Stimulated activated naive CD8-positive, alpha-beta T cell treated with anti-CD3 and anti-CD28 coated beads, Interleukin-15, Interleukin-2, amounts not matched to agents 100 U/mL and 50 U/mL, for 24 hours (primary cell): Measurements from ENCODE around the gene TSPAN10.

ENCODE experiments used
- ATAC-seq: fragments of 150-1000 bp; cut with Tn5 transposase; one replicate; pipeline ENCODE4 v1.10.0; 2021
- DNase-seq: peaks from one replicate; pipeline ENCODE4 v3.0.0; 2021

TSPAN10 gene

DNA sequence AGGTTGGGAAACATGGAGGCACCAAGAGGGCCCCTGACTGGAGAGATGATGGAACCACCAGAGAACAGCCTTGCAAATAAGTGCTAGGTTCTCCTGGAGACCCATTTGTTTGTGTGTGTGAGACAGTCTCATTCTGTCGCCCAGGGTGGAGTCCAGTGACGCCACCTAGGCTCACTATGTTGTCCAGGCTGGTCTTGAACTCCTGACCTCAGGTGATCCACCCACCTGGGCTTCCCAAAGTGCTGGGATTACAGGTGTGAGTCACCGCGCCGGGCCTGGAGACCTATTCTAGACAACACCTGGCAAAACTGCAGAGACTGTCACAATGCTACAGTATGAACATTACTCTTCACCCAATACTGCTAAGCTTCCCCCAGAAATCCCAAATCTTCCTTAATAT, 1.6 kb upstream of the TSPAN10 start:
- ATAC-seq (no peak), DNase-seq (no peak)

DNA sequence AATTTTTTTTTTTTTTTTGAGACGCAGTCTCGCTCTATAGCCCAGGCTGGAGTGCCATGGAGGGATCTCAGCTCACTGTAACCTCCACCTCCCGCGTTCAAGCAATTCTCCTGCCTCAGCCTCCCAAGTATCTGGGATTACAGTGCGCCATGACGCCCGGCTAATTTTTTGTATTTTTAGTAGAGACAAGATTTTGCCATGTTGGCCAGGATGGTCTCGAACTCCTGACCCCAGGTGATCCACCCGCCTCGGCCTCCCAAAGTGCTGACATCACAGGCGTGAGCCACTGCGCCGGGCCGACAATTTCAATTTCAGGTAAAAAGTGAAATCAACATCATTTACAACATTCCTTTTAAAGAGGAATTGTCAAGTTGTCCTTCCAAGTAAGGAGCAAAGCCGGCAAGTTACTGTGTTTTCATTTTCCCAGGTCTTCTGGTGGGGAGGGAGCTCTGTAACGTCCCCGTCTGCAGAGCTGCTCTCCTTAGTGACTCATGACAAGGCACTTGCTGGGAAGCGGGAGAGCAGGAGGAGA, 957 bp upstream of the TSPAN10 start:
- DNase-seq (no peak), ATAC-seq (no peak)

DNA sequence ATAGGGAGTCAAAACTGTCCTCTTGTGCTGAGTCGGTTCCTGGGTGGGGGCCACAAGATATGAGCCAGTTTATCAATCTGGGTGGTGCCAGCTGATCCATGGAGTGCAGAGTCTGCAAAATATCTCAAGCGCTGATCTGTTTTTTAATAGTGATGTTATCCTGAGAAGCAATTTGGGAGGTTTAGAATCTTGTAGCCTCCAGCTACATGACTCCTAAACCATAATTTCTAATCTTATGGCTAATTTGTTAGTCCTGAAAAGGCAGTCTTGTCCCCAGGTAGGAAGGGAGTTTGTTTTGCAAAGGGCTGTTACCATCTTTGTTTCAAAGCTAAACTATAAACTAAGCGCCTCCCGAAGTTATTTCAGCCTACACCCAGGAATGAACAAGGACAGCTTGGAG, 1.7 kb downstream of the TSPAN10 start:
- ATAC-seq (no peak), DNase-seq (no peak)

DNA sequence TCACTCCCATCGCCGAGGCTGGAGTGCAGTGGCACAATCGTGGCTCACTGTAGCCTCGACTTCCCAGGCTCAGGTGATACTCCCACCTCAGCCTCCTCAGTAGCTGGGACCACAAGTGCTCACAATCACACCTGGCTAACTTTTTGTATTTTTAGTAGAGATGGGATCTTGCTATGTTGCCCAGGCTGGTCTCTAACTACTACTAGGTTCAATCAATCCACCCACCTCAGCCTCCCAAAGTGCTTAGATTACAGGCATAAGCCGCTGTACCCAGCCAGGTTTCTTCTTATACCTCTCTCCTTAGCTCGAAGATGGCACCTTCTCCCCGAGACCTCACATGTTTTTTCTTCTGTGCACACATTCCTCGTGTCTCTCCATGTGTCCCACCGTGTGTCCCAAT, 3.0 kb downstream of the TSPAN10 start:
- DNase-seq (no peak), ATAC-seq (no peak)

DNA sequence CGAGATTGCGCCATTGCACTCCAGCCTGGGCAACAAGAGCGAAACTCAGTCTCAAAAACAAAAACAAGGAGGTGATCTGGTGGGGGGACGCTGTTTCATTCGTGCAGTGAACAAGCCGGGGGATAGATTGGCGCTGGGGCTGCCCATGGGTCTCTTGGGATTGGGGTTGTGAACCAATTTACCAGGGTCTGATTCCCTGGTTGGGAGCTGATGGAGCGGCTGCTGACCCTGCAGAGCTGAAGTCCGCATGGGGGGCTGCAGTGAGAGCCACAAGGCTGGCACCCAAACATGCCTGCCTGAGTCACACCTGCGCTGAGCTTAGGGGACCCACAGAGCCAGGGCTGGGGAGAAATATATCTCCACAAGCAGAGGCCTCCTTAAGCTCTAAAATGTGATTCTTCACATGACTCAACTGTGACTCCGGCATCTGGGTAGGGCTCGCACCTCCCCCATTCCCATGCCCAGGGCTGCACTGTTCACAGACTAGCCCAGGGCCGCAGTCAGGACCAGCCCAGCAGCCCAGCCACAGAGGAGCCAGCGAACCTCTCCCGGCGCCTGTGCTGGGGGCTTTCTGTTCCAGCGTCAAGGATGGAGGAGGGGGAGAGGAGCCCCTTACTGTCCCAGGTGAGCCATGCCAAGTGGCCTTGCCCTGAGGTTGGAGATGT, 5.0 kb downstream of the TSPAN10 start:
- DNase-seq, result no peak

DNA sequence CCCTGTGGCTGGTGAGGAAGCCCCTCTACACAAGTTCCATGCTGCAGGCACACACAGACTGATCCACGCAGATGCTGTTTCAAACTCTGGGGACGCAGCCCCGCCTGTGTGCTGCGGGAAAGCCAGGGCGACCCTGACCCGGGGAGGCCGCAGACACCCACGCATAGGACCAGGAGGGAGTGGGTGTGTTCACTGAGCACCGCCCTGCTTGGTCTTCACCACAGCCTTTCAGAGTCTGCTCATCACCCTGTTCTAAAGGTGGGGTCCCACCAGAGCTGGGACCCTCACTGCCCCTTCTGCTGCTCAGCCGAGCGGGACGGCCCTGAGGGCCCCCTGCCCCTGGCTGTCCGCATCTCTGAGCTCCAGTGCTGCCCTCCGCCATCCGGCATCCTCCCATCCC, 7.5 kb downstream of the TSPAN10 start:
- DNase-seq (no peak), ATAC-seq (no peak)

More for the DNA sequence above, 5.0 kb downstream of the TSPAN10 start:
- ATAC-seq, result no peak

DNA sequence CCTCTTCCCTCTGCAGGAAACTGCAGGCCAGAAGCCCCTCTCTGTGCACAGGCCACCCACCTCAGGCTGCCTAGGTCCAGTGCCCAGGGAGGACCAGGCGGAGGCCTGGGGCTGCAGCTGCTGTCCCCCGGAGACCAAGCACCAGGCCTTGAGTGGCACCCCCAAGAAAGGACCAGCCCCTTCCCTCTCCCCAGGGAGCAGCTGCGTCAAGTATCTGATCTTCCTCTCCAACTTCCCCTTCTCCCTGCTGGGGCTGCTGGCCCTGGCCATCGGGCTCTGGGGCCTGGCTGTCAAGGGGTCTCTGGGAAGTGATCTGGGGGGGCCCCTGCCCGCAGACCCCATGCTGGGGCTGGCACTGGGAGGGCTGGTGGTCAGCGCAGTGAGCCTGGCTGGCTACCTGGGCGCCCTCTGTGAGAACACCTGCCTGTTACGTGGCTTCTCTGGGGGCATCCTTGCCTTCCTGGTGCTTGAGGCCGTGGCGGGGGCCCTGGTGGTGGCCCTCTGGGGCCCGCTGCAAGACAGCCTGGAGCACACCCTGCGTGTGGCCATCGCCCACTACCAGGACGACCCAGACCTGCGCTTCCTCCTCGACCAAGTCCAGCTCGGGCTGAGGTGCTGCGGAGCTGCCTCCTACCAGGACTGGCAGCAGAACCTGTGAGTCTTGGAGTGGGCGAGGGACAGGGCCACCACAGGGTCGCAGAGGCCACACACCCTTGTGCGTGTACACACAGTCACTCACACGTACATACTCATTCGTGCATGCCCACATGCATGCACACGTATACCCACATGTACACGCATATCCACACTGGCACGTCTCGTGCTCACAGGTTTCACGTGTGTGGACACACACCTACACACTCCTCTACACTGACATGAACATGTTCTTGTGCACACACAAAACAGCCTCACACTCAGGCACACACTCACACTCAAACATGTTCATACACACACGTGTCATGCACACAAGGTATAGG, 8.3 kb downstream of the TSPAN10 start:
- DNase-seq (no peak), ATAC-seq (no peak)

DNA sequence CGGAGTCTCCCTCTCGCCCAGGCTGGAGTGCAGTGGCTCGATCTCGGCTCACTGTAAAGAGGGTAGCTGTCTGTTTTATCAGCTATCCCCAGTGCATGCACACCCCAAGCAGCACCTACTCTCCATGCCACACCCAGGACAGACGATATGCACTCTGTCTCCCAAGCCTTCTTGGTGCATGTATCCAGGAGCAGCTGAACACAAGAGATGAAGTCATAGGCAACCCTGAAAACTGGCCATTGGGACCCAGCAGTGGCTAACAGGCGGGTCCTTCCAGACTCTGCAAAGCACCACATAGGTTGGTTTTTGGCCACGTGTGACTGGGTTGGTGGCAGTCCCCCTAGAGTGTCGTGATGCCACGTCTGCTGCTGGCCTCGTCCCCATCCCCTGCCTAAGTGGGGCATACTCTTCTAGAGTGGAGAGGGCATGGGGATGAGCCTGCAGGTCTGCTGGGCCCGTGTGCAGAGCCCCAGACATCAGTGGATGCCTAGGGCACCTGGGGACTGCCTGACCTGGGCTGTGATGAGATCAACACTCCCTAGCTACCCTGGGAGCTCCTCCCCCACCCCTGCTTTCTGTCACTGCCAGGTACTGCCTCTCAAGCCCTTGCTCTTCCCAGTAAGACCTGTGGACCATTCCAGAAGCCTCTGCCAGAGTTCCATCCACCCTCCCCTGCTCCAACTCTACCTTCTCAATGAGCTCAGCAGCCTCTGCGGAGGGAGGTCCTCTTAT, 10.0 kb downstream of the TSPAN10 start:
- ATAC-seq (no peak), DNase-seq (no peak)

DNA sequence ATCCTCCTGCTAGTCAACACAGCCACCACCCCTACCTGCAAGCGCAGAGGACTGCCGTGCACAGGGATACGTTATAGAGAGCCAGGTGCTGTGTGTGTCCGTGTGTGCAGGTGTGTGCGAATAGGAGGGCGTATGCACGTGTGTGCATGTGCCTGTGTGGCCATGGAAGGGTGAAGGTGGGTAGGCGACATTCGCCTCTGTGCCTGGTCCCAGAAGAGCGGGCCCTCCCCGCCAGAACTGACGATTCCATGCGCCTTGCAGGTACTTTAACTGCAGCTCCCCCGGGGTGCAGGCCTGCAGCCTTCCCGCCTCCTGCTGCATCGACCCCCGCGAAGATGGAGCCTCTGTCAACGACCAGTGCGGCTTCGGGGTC, 10.6 kb downstream of the TSPAN10 start:
- no peak for ATAC-seq
- DNase-seq, result no peak

DNA sequence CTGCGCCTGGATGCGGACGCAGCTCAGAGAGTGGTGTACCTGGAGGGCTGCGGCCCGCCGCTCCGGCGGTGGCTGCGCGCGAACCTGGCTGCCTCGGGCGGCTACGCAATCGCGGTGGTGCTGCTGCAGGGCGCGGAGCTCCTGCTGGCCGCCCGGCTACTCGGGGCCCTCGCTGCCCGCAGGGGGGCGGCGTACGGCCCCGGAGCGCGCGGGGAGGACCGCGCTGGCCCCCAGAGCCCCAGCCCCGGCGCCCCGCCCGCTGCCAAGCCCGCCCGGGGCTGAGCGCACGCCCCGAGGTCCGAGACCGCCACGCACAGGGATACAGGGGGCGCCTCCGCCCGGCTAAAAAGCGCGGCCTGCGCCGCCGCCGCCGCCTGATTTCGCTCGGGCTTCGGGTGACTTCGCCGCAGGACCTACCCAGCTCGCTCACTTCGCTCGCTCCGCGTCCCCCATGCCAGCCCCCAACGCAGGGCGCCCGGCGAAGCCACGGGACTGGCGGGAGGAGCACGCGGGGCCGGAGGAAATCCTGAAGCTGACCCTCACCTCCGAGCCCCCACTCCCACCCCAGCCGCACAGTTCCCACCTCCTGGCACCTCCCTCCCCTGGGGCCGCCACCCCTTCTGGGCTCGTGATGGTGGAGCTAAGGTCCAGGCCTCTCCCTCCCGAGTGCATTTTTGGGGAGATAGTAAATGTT, 11.2 kb downstream of the TSPAN10 start:
- no peak for ATAC-seq

DNA sequence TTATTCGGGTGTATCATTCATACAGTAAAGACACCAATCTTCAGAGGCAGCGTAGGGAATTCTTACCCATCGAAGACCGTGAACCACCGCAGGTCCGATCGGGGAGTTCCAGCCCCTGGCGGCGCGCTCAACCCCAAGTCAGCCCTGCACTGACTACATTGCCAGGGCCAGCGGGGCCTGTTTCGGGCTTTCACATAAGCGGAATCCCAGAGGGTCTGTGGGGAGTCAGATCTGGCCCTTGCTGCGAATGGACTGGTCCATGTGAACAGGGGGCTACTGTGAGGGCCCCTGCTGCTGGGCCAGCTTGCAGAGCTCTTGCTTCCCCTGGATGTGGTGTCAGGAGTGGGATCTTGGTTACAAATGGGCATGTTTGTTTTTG, 11.7 kb downstream of the TSPAN10 start:
- no peak for ATAC-seq
- DNase-seq, result no peak

More for the DNA sequence above, 11.2 kb downstream of the TSPAN10 start:
- no peak for DNase-seq

DNA sequence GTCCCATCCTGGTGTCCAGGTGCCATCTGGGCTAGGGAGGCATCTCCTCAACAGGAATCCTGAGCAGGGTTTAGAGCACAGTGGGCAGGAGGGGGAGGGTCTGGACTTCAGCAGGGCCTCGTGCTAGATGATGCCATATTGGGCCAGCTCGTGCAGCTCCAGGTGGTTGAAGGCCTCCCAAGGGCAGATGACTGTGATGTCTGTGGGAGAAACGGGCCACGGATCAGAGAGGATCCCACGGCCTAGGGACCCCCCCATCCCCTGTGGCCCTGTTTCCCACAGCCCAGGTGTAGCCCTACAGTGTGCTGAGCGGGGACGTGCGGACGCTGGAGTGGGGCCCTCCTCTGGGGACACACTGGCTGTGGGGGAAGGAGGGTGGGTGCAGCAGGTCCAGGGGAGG, 14.0 kb downstream of the TSPAN10 start:
- no peak for DNase-seq
- ATAC-seq, result no peak

DNA sequence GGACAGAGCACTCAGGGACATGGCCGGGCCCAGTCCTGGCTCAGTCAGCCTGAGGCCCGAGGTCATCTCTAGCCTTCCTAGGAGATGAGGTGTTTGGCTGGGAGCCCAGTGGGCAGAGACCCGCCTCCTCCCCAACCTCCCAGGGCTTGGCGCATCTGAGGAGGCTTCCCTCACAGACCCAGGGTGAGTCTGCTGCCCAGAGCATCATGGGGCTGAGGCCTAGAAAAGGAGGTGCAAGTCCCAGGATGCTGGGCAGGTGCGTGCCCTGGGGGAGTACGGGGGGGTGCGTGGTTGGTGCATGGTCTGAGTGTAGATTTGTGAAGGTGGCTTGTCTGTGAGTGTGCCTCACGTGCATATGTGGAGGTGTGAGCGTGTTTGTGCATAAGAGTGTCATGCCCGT, 14.7 kb downstream of the TSPAN10 start:
- no peak for DNase-seq
- ATAC-seq, result no peak

DNA sequence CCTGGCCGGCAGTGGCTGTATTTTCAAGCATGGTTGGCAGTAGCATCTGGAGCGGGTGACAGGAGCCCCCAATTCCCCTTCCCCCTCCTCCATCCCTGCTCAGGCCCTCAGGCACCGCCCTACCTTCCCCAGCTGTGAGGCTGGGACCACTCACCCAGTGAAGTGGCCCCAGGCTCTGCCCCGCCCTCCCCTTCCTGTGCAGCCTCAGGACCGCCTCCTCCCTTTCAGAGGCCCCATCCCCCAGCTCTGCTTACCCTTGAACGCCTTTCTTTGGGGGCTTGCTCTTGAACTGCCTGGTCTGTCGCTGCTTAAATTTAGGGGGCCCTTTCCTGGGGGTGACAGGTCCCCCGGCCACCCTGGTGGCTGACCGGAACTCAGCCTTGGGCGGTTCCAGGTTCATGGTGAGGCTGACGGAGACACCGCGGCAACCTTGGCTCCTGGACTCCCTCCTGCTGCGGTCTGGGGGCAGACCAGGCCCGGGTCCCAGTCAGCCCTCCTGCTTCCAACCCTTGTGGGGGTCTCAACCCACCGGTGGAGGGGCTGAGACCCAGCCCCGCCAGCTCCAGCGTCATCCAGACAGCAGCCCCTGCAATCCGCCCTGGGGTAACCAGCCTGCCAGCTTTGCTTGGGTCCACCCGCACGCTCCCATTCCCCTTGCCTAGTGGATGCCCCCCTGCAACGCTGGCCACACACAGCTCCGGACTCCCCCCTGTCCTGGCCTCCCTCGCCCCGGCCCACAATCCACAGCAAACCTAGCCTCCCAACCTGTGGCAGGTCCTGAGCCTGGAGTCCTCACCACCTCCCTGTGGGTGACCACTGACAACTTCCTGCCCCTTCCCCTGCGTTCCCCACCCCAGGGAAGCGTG, 16.1 kb downstream of the TSPAN10 start:
- ATAC-seq, result peak; percentile 47
- DNase-seq, result peak; percentile 40

DNA sequence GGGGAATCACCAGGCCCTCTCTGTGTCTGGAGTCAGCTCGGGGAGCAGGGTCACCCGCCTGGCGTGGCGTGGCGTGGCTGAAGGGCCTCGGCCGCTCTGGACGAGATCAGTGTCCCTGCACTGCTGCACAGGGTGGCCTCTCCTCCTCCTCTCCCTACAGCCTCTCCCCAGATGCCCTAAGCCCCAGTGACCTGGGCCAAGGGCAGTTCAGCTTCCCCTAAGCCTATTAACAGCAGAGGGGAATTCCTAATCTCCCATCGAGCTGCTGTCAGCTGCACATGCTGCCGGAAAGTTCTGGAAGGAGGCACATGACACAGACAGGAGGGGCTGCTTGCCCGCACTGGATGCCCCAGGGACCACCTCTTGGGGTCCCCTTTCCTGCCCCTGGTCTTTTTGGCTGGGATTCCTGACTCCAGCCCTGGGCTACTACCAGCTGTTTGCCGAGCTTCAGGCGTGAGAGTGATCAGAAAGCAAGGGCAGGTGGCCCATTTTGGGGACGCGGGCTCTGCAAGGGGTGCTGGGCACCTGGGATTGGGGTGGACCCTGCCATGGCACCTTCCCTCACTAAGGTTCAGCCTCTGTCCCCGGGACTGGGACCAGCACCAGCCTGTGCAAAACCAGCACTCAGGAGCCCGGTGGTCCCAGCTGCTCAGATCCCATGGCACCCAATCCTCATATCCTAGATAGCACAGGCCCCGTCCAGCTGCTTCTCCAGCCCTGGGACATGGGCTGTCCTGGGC, 18.6 kb downstream of the TSPAN10 start:
- DNase-seq, result no peak
- ATAC-seq, result no peak

DNA sequence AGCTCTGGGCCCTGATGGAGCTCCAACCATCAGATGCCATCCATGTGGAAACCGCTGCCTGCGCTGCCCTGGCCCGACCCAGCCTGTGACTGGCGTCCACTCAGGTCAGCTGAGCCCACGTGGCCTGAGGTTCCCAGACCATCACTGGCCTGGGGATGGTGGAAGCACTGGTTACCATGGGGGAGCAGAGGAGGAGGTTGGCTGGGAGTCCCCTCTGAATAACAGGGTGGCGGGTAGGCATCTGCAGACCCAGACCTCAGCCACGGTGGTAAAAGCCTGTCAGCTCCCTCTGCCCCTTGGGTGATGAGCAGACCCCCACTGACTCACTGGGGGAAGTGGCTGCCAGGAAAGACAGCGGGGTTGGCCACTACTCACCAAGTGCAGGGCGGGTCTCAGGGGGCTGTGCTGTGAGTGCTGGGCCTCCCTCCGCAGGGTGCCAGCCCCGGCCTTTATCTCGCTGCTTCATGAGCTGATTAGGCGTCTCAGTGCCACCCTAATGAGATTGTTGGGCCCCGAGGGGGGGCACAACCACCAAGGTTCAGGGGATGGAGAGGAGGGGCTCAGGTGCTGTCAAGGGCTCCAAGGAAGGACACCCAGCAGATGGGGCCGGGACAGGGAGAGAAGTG, 19.2 kb downstream of the TSPAN10 start, which contains the start of gene PDE6G:
Gene PDE6G (minus strand): TSS at position 425 of the 626 bp plus-strand sequence. CDS start 3,237 bp downstream, outside the sequence.
- ATAC-seq, result no peak

DNA sequence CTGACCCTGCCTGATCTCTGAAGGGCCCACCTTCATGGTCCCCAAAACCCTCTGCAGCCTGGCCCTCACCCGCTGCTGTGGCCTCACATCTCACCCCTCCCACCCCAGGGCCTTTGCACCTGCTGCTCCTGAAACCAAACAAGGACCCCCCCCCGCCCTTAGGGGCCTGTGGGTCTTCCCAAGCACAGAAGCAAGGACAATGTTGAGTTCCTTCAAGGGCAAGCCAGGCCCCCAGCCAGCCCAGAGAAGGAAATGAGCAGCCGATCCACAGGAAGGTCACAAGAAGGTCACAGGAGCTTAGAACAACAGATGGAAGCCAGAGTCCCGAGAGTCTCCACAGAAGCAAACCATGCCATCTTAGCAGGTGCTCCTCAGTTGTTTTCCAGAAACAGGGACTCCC, 19.8 kb downstream of the TSPAN10 start:
- no peak for DNase-seq
- no peak for ATAC-seq

More for the DNA sequence above, 19.2 kb downstream of the TSPAN10 start, which contains the start of gene PDE6G:
- no peak for DNase-seq

DNA sequence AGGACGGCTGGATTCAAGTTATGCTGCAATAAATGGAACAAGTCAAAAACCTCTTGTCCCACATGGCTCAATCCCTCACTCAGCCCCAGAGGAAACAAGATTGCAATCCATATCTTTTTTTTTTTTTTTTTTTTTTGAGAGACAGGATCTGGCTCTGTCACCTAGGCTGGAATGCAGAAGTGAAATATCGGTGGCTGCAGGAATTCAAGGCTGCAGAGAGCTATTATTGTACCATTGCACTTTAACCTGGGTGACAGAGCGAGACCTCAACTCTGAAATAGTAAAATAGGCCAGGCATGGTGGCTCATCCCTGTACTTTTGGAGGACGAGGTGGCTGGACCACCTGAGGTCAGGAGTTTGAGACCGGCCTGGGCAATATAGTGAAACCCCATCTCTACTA, 22.0 kb downstream of the TSPAN10 start:
- no peak for DNase-seq
- ATAC-seq, result no peak

DNA sequence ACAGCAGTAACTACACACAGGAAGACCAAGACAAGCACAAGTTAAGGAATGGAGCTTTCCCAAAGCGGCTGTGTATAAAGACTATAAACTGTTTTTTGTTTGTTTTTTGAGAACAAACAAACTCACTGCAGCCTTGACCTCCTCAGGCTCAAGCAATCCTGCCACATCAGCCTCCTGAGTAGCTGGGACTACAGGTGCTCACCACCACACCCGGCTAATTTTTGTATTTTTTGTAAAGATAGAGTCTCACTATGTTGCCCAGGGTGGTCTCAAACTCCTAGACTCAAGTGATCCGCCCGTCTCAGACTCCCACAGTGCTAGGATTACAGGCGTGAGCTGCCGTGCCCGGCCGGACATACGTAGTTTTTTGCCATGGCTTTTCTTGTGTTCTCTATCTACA, 23.4 kb downstream of the TSPAN10 start:
- no peak for ATAC-seq
- DNase-seq, result no peak

DNA sequence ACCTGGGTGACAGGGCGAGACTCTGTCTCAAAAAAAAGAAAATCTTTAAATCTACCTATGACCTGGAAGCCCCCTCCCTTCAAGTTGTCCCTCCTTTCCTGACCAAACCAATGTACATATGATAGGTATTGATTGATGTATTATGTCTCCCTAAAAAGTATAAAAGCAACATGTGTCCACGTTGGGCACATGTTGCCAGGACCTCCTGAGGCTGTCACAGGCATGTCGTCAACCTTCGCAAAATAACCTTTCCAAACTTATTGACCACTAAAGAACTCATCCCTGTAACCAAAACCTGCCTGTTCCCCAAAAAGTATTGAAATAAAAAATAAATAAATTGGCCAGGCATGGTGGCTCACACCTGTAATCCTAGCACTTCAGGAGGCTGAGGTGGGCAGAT, 25.0 kb downstream of the TSPAN10 start:
- no peak for ATAC-seq
- no peak for DNase-seq
